Muscle of arm (tissue), 12 donors: Measurements from ENCODE around the gene SFXN3. TPM values are rescaled to one million over a fixed set of nuclear protein-coding genes. Genes with fewer than 3 reads are reported as not detected.

ENCODE experiments used
- DNase-seq: peaks from one replicate; pipeline ENCODE4 v3.0.0-alpha.2; 2013
- polyA plus RNA-seq, 12 donors: library from polyadenylated mRNA; unstranded; fragments of 120-200 nt; gene quantifications; one replicate each; pipeline ENCODE4 v1.2.1, GENCODE V29; 2013; ENCODE audit not compliant: insufficient read length in 12 of 12

SFXN3 gene
- polyA plus RNA-seq, 12 donors: 17.8 to 63.0 (median 21.3) TPM; not detected in 1

DNA sequence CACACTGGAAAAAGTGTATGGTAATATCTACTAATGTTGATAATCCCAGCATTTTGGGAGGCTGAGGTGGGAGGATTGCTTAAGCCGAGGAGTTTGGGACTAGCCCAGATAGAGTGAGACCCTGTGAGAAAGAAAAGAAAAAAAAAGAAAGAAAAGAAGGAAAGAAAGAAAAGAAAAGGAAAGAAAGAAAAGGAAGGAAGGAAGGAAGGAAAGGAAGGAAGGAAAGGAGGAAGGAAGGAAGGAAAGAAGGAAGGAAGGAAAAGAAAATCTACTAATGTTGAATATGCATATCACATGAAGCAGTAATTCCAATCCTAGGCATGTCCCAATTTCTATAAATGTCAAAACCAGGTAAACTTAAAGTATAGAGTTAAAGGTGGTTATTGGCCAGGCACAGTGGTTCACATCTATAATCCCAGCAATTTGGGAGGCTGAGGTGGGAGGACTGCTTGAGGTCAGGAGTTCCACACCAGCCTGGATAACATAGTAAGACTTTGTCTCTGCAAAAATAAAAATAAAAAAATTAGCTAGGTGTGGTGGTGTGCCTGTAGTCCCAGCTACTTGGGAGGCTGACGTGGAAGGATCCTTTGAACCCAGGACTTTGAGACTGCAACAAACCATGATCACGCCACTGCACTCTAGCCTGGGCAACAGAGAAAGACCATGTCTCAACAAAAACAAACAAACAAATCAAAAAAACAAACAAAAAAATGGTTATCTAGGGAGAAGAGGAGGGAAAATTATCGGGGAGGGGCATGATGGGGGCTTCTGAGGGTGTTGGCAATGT lies 25.5 kb downstream of the SFXN3 start:
- DNase-seq: no peak

DNA sequence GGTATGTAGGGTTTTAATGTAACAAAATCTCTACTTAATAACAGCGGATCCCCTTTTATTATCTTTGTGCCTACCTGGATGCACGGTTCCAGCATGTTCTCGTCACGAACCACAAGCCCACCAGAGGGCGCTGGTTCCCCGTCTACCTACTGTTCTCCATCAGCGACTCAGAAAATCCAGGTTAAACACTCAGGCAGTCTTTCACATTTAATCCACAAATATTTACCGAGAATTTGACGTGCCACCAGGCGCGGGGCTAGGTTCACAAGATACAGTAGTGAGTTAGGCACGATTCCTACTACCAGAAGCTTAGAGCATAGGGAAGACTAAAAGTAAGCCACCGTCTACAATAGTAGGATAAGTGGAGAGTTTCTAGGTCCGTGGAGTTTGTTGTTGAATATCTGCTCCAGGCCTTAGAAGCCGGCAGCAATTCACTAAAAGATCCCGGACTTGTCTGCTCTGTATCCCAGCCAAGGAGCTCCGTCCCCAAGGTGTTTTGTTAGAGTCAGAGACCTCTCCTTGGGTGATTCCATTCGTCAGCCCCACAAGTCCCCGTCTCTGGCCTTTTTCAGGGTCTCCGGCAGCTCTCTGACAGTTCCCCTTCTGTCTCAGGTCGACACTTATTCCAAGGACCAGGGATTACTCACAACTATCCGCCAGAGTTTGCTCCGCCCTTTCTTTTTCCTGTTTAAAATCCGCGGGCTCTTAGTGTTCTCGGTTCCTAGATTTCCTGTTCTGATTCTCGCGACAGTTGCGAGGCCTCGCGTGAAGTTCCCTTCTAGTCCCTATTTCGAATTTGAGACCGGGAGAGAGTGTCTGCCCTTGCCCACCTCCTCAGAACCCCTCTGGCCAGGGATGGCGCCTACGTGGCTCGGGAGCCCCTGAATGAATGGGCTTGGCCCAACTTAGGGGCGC lies 29.3 kb downstream of the SFXN3 start:
- DNase-seq: peak; percentile 96

- peak; percentile 97 for DNase-seq
These were observed 30.1 kb downstream of the SFXN3 start for GRCh38 chr10:101060951-101061623.

DNA sequence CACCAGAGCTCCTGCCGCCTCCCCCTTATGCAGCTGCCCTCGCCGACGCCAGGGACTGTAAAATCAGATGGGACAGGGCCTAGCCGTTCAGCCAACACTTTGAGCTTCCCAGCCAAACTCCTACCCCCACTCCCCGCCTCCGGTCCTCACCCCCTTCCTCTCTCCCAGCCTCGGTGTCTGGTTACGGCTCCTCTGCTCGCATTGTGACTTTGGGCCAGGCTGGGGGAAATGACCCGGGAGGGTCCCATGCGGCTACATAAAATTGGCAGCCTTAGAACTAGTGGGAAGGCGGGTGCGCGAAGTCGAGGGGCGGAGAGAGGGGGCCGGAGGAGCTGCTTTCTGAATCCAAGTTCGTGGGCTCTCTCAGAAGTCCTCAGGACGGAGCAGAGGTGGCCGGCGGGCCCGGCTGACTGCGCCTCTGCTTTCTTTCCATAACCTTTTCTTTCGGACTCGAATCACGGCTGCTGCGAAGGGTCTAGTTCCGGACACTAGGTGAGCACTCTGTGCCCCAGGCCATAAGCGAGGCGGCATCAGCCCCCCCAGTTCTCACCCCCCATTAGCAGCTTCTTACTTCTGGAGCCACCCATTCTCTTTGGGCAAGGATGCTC lies 30.7 kb downstream of the SFXN3 start, which contains the start of gene KAZALD1:
Gene KAZALD1, plus strand, starts transcription at position 366 of the 608 bp plus-strand sequence. CDS start 604 bp downstream, outside the sequence.
- peak; percentile 96 for DNase-seq

- peak; percentile 52 for DNase-seq
These were observed 31.4 kb downstream of the SFXN3 start for GRCh38 chr10:101062232-101063049.

DNA sequence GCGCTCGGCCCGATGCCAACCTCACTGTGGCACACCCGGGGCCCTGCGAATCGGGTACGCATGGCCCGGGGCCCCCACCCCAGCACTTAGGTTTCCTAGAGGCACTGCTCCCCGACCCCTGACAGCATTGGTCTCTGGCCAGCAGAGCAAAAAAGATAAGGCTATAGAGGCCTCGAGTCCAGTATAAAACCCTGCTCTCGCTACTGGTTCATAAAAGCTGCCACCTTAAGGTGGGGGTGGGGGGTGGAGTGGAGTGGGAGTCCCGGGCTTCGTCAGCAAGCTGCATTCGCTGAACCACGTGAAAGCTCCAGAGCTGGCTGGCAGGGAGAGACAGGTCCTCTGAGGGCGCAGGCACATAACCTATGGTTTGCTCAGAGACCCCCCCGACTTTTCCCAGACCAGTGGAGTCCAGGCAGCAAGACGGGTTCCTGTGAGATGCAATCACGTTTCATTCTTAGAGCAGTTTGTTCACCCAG lies 32.1 kb downstream of the SFXN3 start:
- no peak for DNase-seq

- DNase-seq: no peak
These were observed 32.7 kb downstream of the SFXN3 start for GRCh38 chr10:101063548-101064414.

- DNase-seq: no peak
These were observed 33.5 kb downstream of the SFXN3 start for GRCh38 chr10:101064415-101065030.

DNA sequence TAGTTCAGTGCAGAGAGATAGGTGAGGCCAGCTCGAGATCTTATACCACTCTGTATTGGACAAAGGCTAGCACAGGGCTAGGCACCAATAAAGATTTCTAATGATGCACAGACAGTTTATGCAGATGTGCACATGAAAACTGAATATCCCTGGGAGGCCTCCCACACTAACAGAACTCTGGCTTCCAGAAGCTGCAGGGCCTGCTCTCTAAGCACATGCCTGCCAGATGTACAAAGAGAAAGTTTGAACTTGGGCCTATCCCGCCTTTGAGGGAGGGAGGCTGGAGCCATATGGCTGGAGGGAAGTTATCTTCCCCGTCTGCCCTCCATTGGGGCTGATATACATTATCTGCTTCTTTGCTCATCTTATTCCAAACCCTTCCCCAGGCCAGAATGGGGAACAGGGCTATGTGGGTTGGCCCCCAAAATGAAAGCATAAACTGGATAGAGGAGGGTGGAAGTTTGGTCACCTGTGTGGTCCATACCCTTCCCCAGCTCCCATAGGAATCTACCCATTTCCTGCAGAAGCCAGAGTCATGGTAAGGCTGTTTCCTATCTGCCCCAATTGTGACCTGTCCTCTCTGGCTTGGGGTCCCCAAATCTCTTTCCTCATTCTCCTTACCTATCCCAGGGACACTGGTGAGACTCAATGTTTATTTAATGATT lies 34.6 kb downstream of the SFXN3 start:
- DNase-seq: peak; percentile 71

DNA sequence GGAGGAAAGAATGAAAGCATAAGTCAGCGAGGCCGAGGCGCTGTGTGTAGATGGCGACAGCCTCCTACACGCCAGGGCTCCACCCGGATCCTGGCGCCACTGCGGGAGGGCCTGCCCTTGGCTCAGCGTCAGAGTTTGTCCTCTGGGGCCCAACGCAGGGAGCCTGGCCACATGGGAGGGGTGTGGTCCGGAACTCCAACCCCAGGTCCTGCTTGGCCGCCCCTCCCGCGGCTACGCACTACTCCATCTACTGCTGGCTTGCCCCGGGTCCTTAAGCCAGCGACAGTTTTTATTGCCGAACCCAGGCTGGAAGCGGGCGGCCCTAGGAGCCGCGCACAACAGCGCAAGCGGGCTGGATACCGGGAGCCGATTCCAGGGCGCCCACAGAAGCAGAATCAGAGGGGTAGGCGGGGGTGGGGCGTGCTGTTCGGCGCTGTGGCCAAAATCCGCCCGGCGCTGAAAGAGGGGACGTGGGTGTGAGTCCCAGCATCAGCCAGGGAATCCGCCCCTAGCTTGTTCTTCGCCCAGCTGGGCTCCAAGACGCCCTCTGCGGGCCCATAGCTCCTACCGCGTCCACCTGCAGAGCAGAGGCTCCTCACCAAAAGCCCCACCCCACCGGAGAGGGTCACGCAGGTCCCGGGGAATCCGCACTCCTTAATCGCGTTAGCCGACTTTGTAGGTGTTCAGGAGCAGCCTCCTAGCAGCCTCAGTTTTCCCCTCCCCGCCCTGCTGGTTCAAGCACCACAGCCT lies 35.3 kb downstream of the SFXN3 start:
- peak; percentile 41 for DNase-seq

- no peak for DNase-seq
These were observed 35.9 kb downstream of the SFXN3 start for GRCh38 chr10:101066896-101067355.

GRCh38 chr10:101067356-101068083 lies 36.5 kb downstream of the SFXN3 start:
- DNase-seq: peak; percentile 89

DNA sequence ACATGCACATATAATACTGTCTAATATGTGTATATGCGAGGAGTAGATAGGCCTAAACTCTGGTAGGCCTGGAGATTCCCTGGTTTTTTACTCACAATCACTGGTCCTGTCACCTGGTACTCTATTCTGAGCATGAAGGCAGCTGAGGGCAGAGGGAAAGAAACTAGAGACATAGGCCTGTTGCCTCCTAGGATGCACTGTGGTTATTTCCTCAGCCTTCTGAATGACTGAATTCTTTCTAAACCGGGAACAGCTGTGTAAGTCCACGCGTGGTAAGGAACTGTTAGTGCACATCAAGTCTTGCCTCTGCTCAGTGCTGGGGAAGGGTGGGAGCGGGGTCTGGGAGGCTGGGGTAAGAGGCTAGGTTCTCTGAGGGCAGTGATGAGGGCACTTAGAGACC lies 38.4 kb downstream of the SFXN3 start:
- DNase-seq: no peak

- DNase-seq: no peak
These were observed 39.1 kb downstream of the SFXN3 start for GRCh38 chr10:101070098-101070497.

DNA sequence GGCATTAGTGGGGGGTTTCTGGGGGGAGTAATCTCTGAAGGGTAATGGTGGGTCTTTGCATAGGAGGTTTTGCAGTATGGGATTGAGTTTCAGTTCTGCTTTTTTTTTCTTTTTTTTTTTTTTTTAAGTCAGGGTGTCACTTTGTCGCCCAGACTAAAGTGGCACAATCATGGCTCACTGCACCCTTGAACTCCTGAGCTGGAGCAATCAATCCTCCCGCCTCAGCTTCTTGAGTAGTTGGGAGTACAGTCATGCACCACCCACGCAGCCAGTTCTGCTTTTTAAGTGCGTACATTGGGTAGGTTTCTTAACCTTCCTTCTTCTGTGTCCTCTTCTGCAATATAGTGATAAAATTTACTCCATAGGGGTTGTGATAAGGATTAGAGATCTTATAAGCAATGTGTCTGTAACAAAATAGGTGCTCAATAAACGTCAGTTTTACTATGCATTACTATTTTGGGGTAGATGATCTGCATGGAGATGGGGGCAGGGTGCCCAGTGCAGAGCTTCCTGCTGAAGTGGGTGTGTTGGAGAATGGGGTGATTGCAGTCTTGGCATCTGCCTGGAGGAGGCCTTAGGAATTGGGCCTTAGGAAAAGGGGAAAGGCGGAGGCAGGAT lies 40.3 kb downstream of the SFXN3 start:
- DNase-seq: no peak

DNA sequence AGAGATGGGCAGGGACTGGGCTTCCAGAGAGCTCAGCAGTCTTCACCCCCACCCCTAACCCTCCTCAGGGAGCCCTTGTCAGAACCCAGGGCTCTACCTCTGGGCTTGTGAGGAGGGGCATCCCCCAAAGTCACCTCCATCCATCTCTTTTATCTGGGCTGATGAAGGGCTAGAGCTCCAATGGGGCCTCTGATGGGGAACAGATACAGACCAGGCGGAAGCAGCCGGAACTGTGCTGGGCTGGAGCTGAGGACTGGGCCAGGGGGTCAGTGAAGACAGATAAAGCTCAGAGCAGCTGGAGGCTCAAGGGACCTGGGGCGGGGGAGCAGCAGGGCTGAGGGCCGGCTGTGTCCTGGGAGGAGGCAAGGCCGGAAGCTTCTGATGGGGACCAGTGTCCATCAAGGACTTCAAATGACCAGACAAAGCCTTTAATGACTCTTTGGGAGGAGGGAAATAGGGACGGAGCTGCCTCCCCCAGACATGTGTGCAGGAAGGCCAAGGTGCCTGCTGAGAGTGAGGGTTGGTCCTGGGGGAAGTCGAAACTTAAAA lies 40.9 kb downstream of the SFXN3 start:
- DNase-seq: no peak
